GM23248 (cell line): Measurements from ENCODE around the gene RFX2. TPM values are rescaled to one million over a fixed set of nuclear protein-coding genes. Genes with fewer than 3 reads are reported as not detected.
"Not testable (repeated sequence)": the region's sequence is repeated elsewhere in the genome, so short reads cannot be mapped to it uniquely, and the experiment has no call there.

ENCODE experiments used
- DNase-seq: peaks from one replicate; pipeline ENCODE4 v3.0.0-alpha.2; 2015
- H2AFZ ChIP-seq: fragments of 200-600 bp; sonication (generic); 2 replicates; pipeline ENCODE4 v1.6.1; 2016; ENCODE audit warnings: antibody characterized with exemption
- H3F3A ChIP-seq: fragments of 200-600 bp; sonication (generic); 2 replicates; pipeline ENCODE4 v1.6.1; 2016; ENCODE audit warnings: mild to moderate bottlenecking, antibody characterized with exemption, mixed run types; ENCODE audit not compliant: insufficient read depth
- H3K27ac ChIP-seq: fragments of 200-600 bp; sonication (generic); 2 replicates; pipeline ENCODE4 v1.5.1; 2016; ENCODE audit warnings: mild to moderate bottlenecking
- H3K27me3 ChIP-seq: fragments of 200-600 bp; sonication (generic); replicated peaks from 2 replicates; pipeline ENCODE4 v1.6.1; 2016; ENCODE audit warnings: mild to moderate bottlenecking; ENCODE audit not compliant: insufficient read depth
- H3K36me3 ChIP-seq: fragments of 200-600 bp; sonication (generic); 2 replicates; pipeline ENCODE4 v1.6.1; 2016; ENCODE audit warnings: low read depth, mild to moderate bottlenecking
- H3K4me1 ChIP-seq: fragments of 200-600 bp; sonication (generic); 2 replicates; pipeline ENCODE4 v1.6.1; 2016; ENCODE audit warnings: mild to moderate bottlenecking; ENCODE audit not compliant: insufficient read depth
- H3K4me2 ChIP-seq: fragments of 200-600 bp; sonication (generic); one replicate; pipeline ENCODE4 v1.6.1; 2016; ENCODE audit warnings: mild to moderate bottlenecking; ENCODE audit not compliant: unreplicated experiment
- H3K4me3 ChIP-seq: fragments of 200-600 bp; sonication (generic); 2 replicates; pipeline ENCODE4 v1.5.1; 2016; ENCODE audit warnings: mild to moderate bottlenecking
- H3K79me2 ChIP-seq: fragments of 200-600 bp; sonication (generic); 2 replicates; pipeline ENCODE4 v1.6.1; 2016; ENCODE audit warnings: mild to moderate bottlenecking; ENCODE audit not compliant: insufficient read depth
- H3K9ac ChIP-seq: fragments of 200-600 bp; sonication (generic); 2 replicates; pipeline ENCODE4 v1.6.1; 2016; ENCODE audit warnings: mild to moderate bottlenecking
- H3K9me2 ChIP-seq: fragments of 200-600 bp; sonication (generic); 2 replicates; pipeline ENCODE4 v1.6.1; 2016; ENCODE audit warnings: mixed run types, mild to moderate bottlenecking, moderate library complexity; ENCODE audit not compliant: insufficient read depth
- H3K9me3 ChIP-seq: fragments of 200-600 bp; sonication (generic); one replicate; pipeline ENCODE4 v1.6.1; 2017; ENCODE audit warnings: low read depth
- H4K20me1 ChIP-seq: fragments of 200-600 bp; sonication (generic); 2 replicates; pipeline ENCODE4 v1.6.0; 2016; ENCODE audit not compliant: insufficient read depth
- EZH2 ChIP-seq: fragments of 200-600 bp; sonication (generic); IDR thresholded peaks from 2 replicates; pipeline ENCODE4 v1.6.1; 2018; ENCODE audit warnings: antibody characterized with exemption, mild to moderate bottlenecking; ENCODE audit not compliant: insufficient read depth, poor library complexity, severe bottlenecking
- EZH2phosphoT487 ChIP-seq: fragments of 200-600 bp; sonication (generic); IDR thresholded peaks from 2 replicates; pipeline ENCODE4 v1.6.1; 2018; ENCODE audit warnings: antibody characterized with exemption, moderate library complexity, mild to moderate bottlenecking, low read depth; ENCODE audit not compliant: insufficient read depth
- WGBS, 2 experiments: methylation state at CpG; one replicate each; pipeline ENCODE4 v1.1.6; 2015 to 2017; ENCODE audit warnings: low lambda C conversion rate in 2 of 2, low coverage in 1 of 2; ENCODE audit errors: missing lambda C conversion rate in 2 of 2; 5-methylcytosine and 5-hydroxymethylcytosine counted together
- in situ Hi-C: fragments of 300-500 bp; cut with MboI; formaldehyde crosslinking; loops from 2 replicates; pipeline ENCODE4 v1.15.0; 2020
- polyA plus RNA-seq: library from polyadenylated mRNA; unstranded; fragments of >200 nt; fragmentation: Nextera tagmentation; extraction: Ambion mirVana; gene quantifications from 2 replicates; pipeline ENCODE4 v1.2.1, GENCODE V29; 2016
- total RNA-seq: library from RNA; depleted of rRNA; stranded (reverse); fragments of >200 nt; shearing (Covaris generic); gene quantifications from 2 replicates; pipeline ENCODE4 v1.2.3, GENCODE V29; 2014

Gene RFX2
- total and polyA plus RNA-seq, 2 experiments from 2014 or later, result 11.3 to 13.1 TPM

DNA sequence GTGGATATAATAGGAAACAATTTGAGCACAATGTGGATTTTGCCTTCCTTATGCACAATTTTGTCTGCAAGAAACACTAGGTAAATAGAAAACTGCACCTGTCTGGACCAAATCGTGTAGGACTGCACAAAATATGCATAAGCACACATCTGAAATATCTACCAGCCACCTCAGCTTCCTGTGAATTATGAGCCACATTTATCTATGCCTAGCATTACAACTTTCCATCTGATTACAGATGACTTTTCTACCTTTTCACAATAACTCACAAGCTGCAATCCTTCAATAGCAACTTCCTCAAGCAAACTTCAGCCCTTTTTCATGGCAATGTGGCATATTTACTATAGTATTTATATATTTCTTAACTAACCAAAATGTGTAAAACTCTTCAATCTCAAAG lies 5.7 kb upstream of the RFX2 start:
- Histone ChIP-seq H3F3A (0 out of 2 replicates have a peak, but pooled peaks cover 3% of the 10 kb centered on the region), H3K4me1 (no peaks in the 10 kb centered on the region), H3K4me2 (no peak overlapping the region), H3K9me2 (no peaks in the 10 kb centered on the region), H2AFZ (no peak overlapping the region), H3K4me3 (no peak overlapping the region), H4K20me1 (no peaks in the 10 kb centered on the region), H3K79me2 (no peaks in the 10 kb centered on the region), H3K27me3 (no peaks in the 10 kb centered on the region), H3K9ac (no peak overlapping the region), H3K36me3 (no peaks in the 10 kb centered on the region), H3K27ac (no peak overlapping the region), H3K9me3 (no peaks in the 10 kb centered on the region)
- TF ChIP-seq EZH2phosphoT487 (no peak), EZH2 (no peak)
- no peak for DNase-seq
- in situ Hi-C loops, result no loop called here
- 76 to 86% methylated on average over 1 of the region's 1 CpG for WGBS, 2 experiments

DNA sequence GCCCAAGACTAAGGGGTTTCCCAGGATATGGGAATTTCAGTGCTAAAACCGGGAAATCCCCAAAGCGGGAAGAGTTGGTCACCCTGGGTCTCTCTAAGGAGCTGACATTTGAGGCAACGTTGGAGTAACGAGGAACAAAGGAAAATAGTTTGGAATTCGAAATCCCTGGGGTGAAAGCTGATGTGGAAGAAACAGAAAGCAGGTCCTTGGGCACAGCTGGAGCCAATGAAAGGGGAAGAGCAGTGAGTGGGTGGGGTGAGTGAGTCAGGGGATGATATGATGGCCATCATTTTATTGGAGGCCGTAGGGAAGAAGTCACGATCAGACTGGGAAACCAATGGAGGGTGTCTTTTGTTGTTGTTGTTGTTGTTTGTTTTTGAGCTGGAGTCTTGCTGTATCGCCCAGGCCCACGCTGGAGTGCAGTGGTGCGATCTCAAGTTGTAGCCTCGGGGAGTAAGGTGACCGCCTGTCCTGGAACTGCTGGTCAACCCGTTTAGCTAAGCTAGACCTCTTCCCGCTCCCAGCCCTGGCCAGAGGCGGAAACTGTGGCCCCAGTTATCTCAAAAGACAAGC lies 3.4 kb upstream of the RFX2 start:
- peak; percentile 71 for DNase-seq
- Histone ChIP-seq H3K4me1 (peaks cover 5% of the 10 kb centered on the region; the same call in 1 of the 2 replicates), H3K27ac (no peak overlapping the region), H3K27me3 (no peaks in the 10 kb centered on the region), H3K9ac (no peak overlapping the region), H3K4me3 (no peak overlapping the region), H3F3A (0 out of 2 replicates have a peak, but pooled peaks cover 3% of the 10 kb centered on the region), H3K9me3 (no peaks in the 10 kb centered on the region), H3K9me2 (no peaks in the 10 kb centered on the region), H3K79me2 (0 out of 2 replicates have a peak, but pooled peaks cover 9% of the 10 kb centered on the region), H4K20me1 (no peaks in the 10 kb centered on the region), H3K4me2 (no peak overlapping the region), H2AFZ (no peak overlapping the region), H3K36me3 (no peaks in the 10 kb centered on the region)
- in situ Hi-C loops, result no loop called here
- no peak for TF ChIP-seq EZH2phosphoT487
- no peak for TF ChIP-seq EZH2
- WGBS, 2 experiments, result 64 to 65% methylated on average over 15 of the region's 15 CpGs

DNA sequence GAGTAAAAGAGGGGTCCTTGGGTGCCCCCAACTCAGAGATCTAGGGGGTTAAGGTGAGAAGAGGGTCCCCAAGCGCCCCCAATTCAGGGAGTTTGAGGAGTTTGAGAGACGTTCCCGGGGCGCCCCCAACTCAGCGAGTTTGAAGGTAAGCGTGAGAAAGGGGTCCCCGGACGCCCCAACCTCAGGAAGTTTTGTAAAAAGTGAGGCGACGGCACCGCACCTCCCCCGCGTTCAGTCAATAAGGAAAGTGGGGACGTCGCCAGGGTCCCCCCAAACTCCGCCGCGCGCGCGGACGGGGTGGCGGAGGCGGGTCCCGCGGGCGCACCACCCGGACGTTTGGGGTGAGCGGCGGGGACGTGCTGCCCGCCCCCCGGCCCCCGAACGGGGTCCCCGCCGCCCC lies 353 bp downstream of the RFX2 start:
- H3K9me2 ChIP-seq, result no peaks in the 10 kb centered on the region
- no peak overlapping the region for H2AFZ ChIP-seq
- H3K9ac ChIP-seq, result peak overlapping the region; percentile 96
- H3F3A ChIP-seq, result peaks cover 12% of the 10 kb centered on the region; the same call in 1 of the 2 replicates
- H4K20me1 ChIP-seq, result no peaks in the 10 kb centered on the region
- H3K9me3 ChIP-seq, result no peaks in the 10 kb centered on the region
- H3K4me1 ChIP-seq, result peaks cover 17% of the 10 kb centered on the region
- DNase-seq, result peak; percentile 45
- peak overlapping the region; percentile 88 for H3K27ac ChIP-seq
- no peaks in the 10 kb centered on the region for H3K27me3 ChIP-seq
- no peak for TF ChIP-seq EZH2
- no peak for TF ChIP-seq EZH2phosphoT487
- H3K4me3 ChIP-seq, result peak overlapping the region; percentile 85
- no peaks in the 10 kb centered on the region for H3K36me3 ChIP-seq
- in situ Hi-C loops, result loop anchor here (10.0 kb wide), 1 partner anchor 55 kb away; no protein-coding TSS in a partner anchor
- H3K79me2 ChIP-seq, result peaks cover 34% of the 10 kb centered on the region
- peak overlapping the region; percentile 91 for H3K4me2 ChIP-seq
- 1% methylated on average over 18 to 38 of the region's 38 CpGs for WGBS, 2 experiments

DNA sequence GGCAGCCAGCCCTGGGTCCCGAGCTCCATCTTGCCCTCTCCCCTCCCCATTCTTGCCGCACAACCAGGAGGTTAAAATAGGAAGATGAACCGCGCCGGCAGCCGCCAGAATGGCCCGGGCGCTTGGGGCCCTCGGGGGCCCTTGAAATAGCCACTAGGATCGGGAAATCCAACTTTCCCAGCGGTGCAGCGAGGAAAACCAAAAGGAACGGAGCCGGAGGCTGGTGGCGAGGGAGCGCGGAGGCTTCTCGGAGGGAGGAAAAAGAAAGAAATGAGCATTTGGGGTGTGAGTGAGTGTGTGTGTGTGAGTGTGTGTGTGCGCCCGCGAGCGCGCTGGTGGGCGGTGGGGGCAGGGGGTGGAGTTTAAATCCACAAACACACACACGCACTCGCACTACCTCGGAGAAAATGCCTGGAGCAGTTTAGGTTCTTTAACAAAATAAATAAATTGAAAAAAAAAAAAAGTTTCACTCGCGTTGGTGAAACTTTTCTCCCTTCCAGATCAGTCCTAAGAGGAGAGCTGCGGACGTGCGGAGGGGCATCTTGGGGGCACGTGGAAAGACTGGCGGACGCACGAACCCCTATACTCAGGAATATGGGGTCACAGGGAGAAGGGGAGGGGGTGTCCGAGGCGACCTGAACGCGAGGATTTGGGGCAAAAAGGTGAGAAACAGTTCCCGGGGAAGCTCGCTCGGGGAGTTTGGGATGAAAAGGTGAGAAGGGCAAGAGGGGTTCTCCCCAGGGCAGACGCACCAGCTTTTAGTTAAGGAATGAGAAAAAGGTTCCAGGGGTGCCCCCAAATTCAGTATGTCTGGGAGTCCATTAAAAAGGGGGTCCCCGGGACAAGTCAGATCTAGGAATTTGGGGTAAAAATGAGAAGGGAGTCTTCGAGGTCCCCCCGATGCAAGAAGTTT lies 1.3 kb downstream of the RFX2 start:
- peak overlapping the region; percentile 96 for H3K9ac ChIP-seq
- in situ Hi-C loops, result loop anchor here (10.0 kb wide), 1 partner anchor 54 kb away; no protein-coding TSS in a partner anchor
- peak overlapping the region; percentile 88 for H3K27ac ChIP-seq
- H2AFZ ChIP-seq, result peak overlapping the region; percentile 65
- no peaks in the 10 kb centered on the region for H3K9me3 ChIP-seq
- peak; percentile 83 for DNase-seq
- H3F3A ChIP-seq, result peaks cover 22% of the 10 kb centered on the region
- H3K79me2 ChIP-seq, result peaks cover 34% of the 10 kb centered on the region
- no peaks in the 10 kb centered on the region for H4K20me1 ChIP-seq
- peak overlapping the region; percentile 91 for H3K4me2 ChIP-seq
- peaks cover 27% of the 10 kb centered on the region for H3K4me1 ChIP-seq
- H3K9me2 ChIP-seq, result no peaks in the 10 kb centered on the region
- no peak for TF ChIP-seq EZH2
- no peaks in the 10 kb centered on the region for H3K36me3 ChIP-seq
- H3K4me3 ChIP-seq, result peak overlapping the region; percentile 85
- 1% methylated on average over 43 to 47 of the region's 47 CpGs for WGBS, 2 experiments
- H3K27me3 ChIP-seq, result no peaks in the 10 kb centered on the region

DNA sequence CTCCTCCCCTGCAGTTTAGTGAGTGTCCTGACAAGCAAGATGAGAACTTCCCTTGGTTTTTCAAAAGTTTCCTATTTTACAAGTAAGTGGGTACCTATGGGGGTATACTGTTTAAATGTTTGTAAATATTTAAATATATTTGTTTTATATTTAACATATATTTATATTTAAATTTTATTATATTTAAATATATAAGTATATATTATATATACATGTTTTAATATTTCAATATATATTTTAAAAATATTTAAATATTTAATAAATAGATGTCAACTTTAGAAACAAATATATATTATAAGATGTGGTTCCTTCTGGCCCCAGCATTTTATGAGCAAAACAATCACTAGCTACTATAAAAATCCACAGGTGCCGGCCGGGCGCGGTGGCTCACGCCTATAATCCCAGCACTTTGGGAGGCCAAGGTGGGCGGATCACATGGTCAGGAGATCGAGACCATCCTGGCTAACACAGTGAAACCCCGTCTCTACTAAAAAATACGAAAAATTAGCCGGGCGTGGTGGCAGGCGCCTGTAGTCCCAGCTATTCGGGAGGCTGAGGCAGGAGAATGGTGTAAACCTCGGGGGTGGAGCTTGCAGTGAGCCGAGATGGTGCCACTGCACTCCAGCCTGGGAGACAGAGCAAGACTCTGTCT lies 3.5 kb downstream of the RFX2 start:
- peaks cover 42% of the 10 kb centered on the region for H3K4me1 ChIP-seq
- not testable (repeated sequence) for H2AFZ ChIP-seq, H4K20me1 ChIP-seq, H3K4me2 ChIP-seq, H3K9me3 ChIP-seq, H3K9ac ChIP-seq, H3K4me3 ChIP-seq, H3K36me3 ChIP-seq, H3K27ac ChIP-seq, H3K9me2 ChIP-seq, H3K27me3 ChIP-seq, DNase-seq
- peaks cover 41% of the 10 kb centered on the region for H3F3A ChIP-seq
- 74 to 85% methylated on average over 15 of the region's 15 CpGs for WGBS, 2 experiments
- H3K79me2 ChIP-seq, result peaks cover 42% of the 10 kb centered on the region
- in situ Hi-C loops, result loop anchor here (10.0 kb wide), 1 partner anchor 52 kb away; no protein-coding TSS in a partner anchor
